Esophagus squamous epithelium (tissue), 5 donors: Measurements from ENCODE around the gene TMEFF2. TPM values are rescaled to one million over a fixed set of nuclear protein-coding genes. Genes with fewer than 3 reads are reported as not detected.

Source experiments
- DNase-seq: peaks from one replicate; lab custom pipeline; 2025; lab: John Stamatoyannopoulos, UW
- H3K27ac ChIP-seq, 4 donors: fragments of 200-600 bp; sonication (generic); one replicate each; pipeline ENCODE4 v1.5.1; 2016 to 2019; ENCODE audit warnings: mild to moderate bottlenecking in 1 of 4
- H3K27me3 ChIP-seq, 4 donors: fragments of 200-600 bp; sonication (generic); 1 replicate in 3 of 4; 2 replicates in 1 of 4; pipeline versions ENCODE4 v1.5.1 to v1.6.0; 2017 to 2021; ENCODE audit warnings: antibody characterized with exemption in 1 of 4
- H3K36me3 ChIP-seq, 3 donors: fragments of 200-600 bp; sonication (generic); one replicate each; pipeline ENCODE4 v1.5.1; 2016 to 2019
- H3K4me1 ChIP-seq, 3 donors: fragments of 200-600 bp; sonication (generic); one replicate each; pipeline ENCODE4 v1.5.1; 2017 to 2019
- H3K4me3 ChIP-seq, 4 donors: fragments of 200-600 bp; sonication (generic); 1 replicate in 3 of 4; 2 replicates in 1 of 4; pipeline ENCODE4 v1.5.1; 2016 to 2019; ENCODE audit warnings: mild to moderate bottlenecking in 2 of 4, moderate library complexity in 1 of 4
- H3K9me3 ChIP-seq, 3 donors: fragments of 200-600 bp; sonication (generic); one replicate each; pipeline ENCODE4 v1.5.1; 2016 to 2019
- POLR2A ChIP-seq, 4 donors: fragments of 450-650 bp; IDR thresholded peaks; one replicate each; pipeline ENCODE4 v1.6.1; 2017; ENCODE audit warnings: antibody characterized with exemption in 4 of 4, mild to moderate bottlenecking in 4 of 4, moderate library complexity in 3 of 4
- WGBS, 2 donors: methylation state at CpG; one replicate each; pipeline ENCODE4 v1.1.5; 2018; 5-methylcytosine and 5-hydroxymethylcytosine counted together
- intact Hi-C: fragments of 100-400 bp; cut with DNase I; formaldehyde crosslinking; loops from one replicate; pipeline ENCODE4 v1.15.0; 2022
- total RNA-seq, 4 donors: library from RNA; depleted of rRNA; stranded (reverse); fragments of >200 nt; gene quantifications; one replicate each; pipeline ENCODE4 v1.1.0, GENCODE V29; 2016
- TF ChIP-seq, protein P1 (sequence below), 6 experiments: fragments of 450-650 bp in 4 of 6; fragments of 200-600 bp in 2 of 6; sonication (generic) in 2 of 6; IDR thresholded peaks; one replicate each; pipeline ENCODE4 v1.5.1; 2016 to 2019; ENCODE audit warnings: antibody characterized with exemption in 6 of 6, mild to moderate bottlenecking in 4 of 6, moderate library complexity in 4 of 6
- donor health status: DM: yes; HTN: yes; CAD: no.

TMEFF2 gene
- total RNA-seq, 4 donors from 2014 or later: 1.5 TPM; not detected in 3

DNA sequence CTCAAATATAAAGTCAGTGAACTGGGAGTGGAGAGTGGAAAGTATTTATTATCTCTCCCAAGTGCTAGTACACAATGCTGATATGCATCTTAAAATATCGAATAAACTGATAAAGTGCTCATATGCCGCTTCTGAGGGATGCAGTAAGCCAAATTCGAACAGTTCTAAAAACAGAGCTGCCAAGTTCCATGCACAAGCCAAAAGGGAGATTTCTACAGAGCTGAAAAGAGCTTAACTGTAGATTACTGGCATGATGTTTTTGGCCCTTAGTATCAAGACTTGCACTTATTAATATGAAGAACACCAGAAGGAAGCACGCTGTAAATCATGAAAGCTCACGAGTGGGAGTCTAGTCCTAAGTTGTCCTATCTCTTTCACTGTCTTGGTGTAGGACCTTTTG lies 7.9 kb downstream of the TMEFF2 start:
- no peak for DNase-seq
- WGBS, 2 donors: 71 to 72% methylated on average over 5 of the region's 5 CpGs
- no peak for TF ChIP-seq POLR2A (IDR thresholded peaks at IDR 0.05)
- TF ChIP-seq, protein P1, sequence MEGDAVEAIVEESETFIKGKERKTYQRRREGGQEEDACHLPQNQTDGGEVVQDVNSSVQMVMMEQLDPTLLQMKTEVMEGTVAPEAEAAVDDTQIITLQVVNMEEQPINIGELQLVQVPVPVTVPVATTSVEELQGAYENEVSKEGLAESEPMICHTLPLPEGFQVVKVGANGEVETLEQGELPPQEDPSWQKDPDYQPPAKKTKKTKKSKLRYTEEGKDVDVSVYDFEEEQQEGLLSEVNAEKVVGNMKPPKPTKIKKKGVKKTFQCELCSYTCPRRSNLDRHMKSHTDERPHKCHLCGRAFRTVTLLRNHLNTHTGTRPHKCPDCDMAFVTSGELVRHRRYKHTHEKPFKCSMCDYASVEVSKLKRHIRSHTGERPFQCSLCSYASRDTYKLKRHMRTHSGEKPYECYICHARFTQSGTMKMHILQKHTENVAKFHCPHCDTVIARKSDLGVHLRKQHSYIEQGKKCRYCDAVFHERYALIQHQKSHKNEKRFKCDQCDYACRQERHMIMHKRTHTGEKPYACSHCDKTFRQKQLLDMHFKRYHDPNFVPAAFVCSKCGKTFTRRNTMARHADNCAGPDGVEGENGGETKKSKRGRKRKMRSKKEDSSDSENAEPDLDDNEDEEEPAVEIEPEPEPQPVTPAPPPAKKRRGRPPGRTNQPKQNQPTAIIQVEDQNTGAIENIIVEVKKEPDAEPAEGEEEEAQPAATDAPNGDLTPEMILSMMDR (IDR thresholded peaks at IDR 0.05): no peak

DNA sequence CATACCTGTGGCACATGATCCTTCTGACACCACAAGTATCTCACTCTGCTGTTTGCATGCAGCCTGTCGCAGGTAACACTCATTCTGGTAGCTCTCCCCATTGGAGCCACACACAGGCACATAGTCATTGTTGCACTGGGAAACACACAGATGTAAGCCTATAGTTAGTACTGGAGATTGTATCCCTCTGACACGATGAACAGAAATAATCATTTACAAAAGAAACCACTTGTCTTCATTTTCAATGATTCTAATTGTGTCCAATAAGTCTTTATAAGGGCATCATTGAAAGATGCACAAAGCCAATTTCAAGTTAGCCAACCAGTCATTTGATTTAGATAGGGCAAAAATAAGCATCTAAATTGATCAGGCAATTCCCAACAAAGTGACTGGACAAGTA lies 10.4 kb downstream of the TMEFF2 start:
- Histone ChIP-seq H3K27me3 (peaks cover 0 to 14% (median 0%) of the 10 kb centered on the region in 4 donors), H3K36me3 (no peaks in the 10 kb centered on the region), H3K27ac (no peak overlapping the region), H3K4me1 (no peaks in the 10 kb centered on the region), H3K9me3 (no peaks in the 10 kb centered on the region), H3K4me3 (no peak overlapping the region)
- intact Hi-C loops: no loop called here
- TF ChIP-seq, protein P1 (IDR thresholded peaks at IDR 0.05): no peak
- TF ChIP-seq POLR2A (IDR thresholded peaks at IDR 0.05): no peak
- WGBS, 2 donors: 83 to 98% methylated on average over 2 of the region's 2 CpGs
- no peak for DNase-seq

More for the DNA sequence above, 7.9 kb downstream of the TMEFF2 start:
- intact Hi-C loops: no loop called here
- Histone ChIP-seq H3K9me3 (no peaks in the 10 kb centered on the region), H3K27me3 (peaks cover 0 to 31% (median 0%) of the 10 kb centered on the region in 4 donors), H3K27ac (no peak overlapping the region), H3K36me3 (no peaks in the 10 kb centered on the region), H3K4me3 (no peak overlapping the region), H3K4me1 (no peaks in the 10 kb centered on the region)

DNA sequence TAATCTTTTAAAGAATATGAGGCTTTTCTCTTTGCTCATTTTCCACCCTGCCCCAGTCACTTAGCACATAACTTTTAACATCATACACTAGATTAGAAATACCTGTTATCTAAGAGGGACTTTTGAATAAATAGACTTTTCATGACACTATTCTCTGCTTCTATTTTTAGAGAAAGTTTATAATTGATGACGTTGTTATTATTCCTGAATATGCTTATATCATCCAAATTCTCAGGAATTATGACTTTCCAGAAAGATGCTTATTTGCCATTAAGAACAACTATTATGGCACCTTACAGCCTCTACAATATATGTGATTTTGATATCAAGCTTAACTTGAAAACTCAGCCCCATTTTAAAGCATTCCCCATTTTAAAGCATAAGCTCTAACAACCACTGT lies 11.4 kb downstream of the TMEFF2 start:
- DNase-seq: no peak
- Histone ChIP-seq H3K27ac (no peak overlapping the region), H3K4me3 (no peak overlapping the region), H3K27me3 (peaks cover 0 to 4% (median 0%) of the 10 kb centered on the region in 4 donors), H3K9me3 (no peaks in the 10 kb centered on the region), H3K4me1 (no peaks in the 10 kb centered on the region), H3K36me3 (no peaks in the 10 kb centered on the region)
- TF ChIP-seq, protein P1 (IDR thresholded peaks at IDR 0.05): no peak
- no peak for TF ChIP-seq POLR2A (IDR thresholded peaks at IDR 0.05)
- intact Hi-C loops: no loop called here
- WGBS, 2 donors: 59 to 69% methylated on average over 1 of the region's 1 CpG

DNA sequence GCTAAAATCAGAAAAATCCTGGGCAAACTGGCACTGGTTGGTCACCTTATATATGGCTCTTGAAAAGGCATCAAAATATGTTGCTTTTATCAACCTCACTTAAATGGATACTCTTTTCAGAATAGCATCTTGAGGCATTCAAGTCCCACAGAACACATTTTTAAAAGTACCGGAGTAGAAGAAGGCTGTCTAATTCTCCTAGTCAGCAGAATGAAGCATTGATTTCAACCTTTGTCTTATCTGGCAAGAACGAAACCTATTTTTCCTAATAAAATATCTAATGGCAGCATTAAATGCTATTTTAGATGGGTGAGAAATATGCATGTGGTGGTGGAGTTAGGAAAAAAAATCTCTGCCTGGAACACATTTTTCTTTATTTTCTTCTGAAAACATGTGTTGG lies 27.8 kb downstream of the TMEFF2 start:
- H3K27me3 ChIP-seq: peaks cover 0 to 5% (median 0%) of the 10 kb centered on the region in 4 donors
- H3K27ac ChIP-seq: no peak overlapping the region
- no peaks in the 10 kb centered on the region for H3K9me3 ChIP-seq
- intact Hi-C loops: no loop called here
- no peak for DNase-seq
- 75 to 98% methylated on average over 2 of the region's 2 CpGs for WGBS, 2 donors
- no peak for TF ChIP-seq POLR2A (IDR thresholded peaks at IDR 0.05)
- TF ChIP-seq, protein P1 (IDR thresholded peaks at IDR 0.05): no peak
- H3K4me3 ChIP-seq: no peak overlapping the region
- H3K4me1 ChIP-seq: peaks cover 0 to 5% (median 0%) of the 10 kb centered on the region in 3 donors
- no peaks in the 10 kb centered on the region for H3K36me3 ChIP-seq

DNA sequence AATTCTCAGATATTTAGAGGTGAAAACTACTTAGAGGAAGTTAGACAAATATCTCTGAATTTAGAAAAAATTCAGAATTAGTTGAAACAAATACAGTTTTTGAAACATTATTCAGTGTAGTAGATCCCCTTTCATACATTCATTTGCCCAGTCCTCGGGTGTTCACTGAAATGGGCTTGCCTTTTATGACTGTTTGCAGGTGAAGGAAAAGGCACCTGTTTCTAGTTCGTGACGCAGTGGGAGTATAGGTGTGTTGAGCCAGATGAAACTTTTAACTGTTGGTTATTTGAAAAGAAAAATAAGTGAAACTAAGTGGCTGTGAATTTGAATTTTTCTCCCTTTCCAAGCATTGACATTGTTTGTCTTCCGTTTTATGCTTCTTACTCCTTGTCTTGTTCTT lies 28.9 kb downstream of the TMEFF2 start:
- intact Hi-C loops: no loop called here
- Histone ChIP-seq H3K4me1 (peaks cover 0 to 9% (median 0%) of the 10 kb centered on the region in 3 donors), H3K36me3 (no peaks in the 10 kb centered on the region), H3K9me3 (no peaks in the 10 kb centered on the region), H3K27me3 (peaks cover 0 to 5% (median 0%) of the 10 kb centered on the region in 4 donors), H3K4me3 (no peak overlapping the region), H3K27ac (no peak overlapping the region)
- no peak for TF ChIP-seq POLR2A (IDR thresholded peaks at IDR 0.05)
- TF ChIP-seq, protein P1 (IDR thresholded peaks at IDR 0.05): no peak
- WGBS, 2 donors: 69 to 78% methylated on average over 4 of the region's 4 CpGs
- no peak for DNase-seq
